Activated CD4-positive, alpha-beta T cell treated with anti-CD3 and anti-CD28 coated beads, Interleukin-2, amount 50 U/mL, for 16 hours (primary cell): ENCODE data around the gene DTD2.
"Not testable (repeated sequence)": the region's sequence is repeated elsewhere in the genome, so short reads cannot be mapped to it uniquely, and the experiment has no call there.

Experiments used
- DNase-seq: peaks from one replicate; pipeline ENCODE4 v3.0.0-alpha.2; 2020

Gene DTD2

DNA sequence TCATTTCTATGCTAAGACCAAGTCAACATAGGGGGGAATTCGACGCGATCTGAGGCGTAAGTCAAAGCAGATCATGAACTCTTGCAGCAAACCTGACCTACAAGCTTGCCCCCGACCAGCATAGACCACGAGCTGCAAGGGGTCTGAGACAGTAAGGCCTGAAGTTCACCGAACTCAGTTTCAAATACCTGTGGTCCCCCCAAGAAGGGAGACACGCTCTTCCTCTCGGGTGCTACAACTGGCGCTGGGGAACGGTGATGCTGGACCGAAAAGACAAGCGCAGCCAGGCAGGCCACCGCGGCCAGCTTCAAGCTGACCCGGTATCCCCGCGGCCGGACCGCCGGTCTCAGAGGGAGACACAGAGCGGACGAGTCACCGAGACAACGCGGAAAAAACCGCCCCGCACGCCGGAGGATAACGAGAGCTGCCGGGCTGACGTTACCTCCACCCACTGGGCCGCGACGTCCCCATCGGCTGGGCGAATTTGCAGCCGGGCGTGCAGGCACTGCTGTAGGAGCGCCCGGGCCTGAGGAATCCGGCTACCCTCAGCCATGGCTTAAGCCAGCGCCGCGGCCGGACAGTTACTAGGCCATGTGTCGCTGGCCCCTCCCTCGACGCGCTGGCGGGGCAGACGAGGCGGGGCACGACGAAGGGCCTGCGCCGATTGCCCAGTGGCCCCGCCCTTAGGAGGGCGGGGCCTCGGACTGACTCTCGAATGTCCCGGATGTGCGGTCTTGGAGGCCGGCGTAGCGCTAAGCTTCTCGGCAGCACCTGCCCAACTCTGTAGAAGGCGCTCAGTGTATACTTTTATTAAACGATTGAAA lies at the start of gene DTD2:
DTD2 (minus strand) TSS at position 666 of the 824 bp plus-strand sequence; CDS start at position 553, 113 bp downstream.
- peak; percentile 93 for DNase-seq

- DNase-seq = no peak
These were observed 48.1 kb upstream of the DTD2 start for GRCh38 chr14:31505411-31505810.

DNA sequence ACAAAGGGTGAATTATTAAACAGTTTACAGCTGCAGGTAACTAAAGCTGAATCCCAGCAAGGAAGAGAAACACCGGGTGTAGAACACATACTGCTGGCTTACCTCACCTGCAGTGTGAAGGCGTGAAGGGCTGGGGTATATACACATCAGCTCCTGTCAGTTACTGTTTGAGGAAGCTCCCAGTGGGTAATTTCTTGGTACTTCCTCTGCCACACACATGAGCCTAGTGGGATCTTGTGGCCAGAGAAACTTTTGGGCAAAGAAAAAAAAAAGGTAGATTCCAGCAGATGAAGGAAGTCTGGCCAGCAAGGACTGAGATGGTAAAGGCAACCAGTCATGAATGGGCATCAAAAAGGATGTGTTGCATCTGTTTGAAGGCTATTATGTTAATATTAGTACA lies 44.6 kb upstream of the DTD2 start:
- DNase-seq = no peak

DNA sequence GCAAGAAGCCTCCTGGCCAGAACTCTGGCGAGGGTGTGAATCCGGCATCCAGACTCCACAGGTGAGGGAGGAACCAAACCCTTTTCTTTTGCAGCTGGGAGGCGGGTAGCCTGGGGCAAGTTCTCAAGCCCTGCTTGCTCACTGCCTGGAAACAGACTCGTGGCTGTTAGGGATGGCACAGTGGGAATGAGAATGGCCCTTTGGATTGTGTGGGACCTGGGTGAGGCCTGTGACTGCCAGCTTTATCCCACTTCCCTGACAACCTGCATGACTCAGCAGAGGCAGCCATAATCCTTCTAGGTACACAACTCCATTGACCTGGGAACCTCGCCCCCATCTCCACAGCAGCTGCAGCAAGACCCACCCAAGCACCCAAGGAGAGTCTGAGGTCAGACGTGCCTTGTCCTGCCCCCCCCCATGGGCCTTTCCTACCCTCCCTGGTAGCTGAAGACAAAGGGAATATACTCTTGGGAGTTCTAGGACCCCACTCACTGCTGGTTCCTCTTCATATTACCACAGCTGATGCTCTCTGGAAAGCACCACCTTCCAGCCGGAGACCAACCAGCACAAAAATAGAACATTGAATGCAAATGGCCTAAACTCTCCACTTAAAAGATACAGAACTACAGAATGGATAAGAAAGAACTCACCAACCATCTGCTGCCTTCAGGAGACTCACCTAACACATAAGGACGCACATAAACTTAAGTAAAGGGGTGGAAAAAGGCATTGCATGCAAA lies 35.6 kb upstream of the DTD2 start:
- no peak for DNase-seq

DNA sequence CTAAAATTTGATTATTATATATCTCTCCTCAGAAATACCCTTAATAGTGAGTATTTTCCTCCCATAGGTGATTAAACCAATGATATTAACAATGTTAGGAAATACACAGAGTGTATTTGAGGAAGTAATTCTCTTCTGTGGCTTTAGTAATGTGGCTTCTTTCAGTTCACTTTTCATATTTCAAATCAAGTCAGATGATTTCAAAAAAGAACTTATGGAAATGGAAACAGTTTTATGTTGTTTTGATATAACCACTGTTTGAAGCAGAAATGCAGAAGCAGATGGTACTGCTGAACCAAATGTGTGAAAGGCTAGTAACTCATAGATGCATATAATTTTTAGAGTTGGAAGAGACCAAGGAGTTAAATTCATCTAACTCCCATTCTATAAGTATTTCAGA lies 32.4 kb upstream of the DTD2 start:
- DNase-seq = no peak

GRCh38 chr14:31487886-31488285 lies 30.6 kb upstream of the DTD2 start, which contains the start of gene GPR33:
TSS of gene GPR33 (minus strand) at chr14:31488039. CDS start at chr14:31483965, 4,074 bp downstream.
- no peak for DNase-seq

DNA sequence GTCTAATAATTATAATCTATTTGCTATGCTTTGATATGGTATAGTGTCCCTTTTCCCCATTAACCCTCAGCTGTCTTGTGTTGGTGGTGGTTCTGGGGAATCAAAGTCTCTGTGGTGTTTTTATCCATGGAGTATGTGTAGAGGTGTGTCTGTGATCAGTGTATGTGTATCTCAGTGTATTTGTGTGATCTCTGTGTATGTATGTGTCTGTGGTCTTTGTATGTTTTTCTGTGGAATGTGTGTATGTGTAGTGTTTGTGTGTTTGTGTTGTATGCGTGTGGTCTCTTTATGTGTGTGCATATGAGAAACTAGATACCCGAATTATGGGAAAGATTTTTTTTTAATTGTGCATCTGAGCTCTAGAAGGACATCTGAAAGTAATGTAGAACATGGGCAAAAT lies 29.5 kb upstream of the DTD2 start:
- DNase-seq = no peak

DNA sequence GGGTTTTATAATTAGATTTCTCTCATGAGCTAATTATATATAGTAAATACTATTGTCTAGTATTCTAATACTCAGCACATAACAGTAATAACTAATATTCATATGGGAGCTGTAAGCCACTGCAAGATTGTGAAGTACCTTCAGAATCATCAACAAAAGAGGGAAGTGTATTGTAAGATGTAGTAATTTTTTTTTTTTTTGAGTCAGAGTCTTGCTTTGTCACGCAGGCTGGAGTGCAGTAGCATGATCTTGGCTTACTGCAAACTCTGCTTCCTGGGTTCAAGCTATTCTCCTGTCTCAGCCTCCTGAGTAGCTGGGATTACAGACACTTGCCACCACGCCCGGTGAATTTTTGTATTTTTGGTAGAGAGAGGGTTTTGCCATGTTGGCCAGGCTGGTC lies 27.4 kb upstream of the DTD2 start:
- no peak for DNase-seq

DNA sequence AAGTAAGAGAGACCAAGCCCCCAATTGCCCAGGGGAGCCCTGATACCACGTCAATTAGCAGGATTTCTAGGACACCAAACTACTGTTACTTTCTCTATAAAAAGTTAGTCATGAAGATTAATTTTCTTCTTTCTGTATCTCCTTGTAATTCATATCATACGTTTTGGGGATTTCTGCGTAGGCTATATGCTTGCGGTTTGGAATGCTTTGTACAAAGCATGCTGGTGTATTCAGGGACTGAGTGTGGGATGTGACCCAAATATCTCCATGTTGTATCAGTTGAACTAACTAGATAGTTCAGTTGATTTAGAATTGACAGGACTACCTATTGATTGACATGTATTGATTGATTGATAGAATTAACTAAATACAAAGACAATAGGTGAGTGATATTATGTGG lies 22.9 kb upstream of the DTD2 start:
- DNase-seq = no peak

DNA sequence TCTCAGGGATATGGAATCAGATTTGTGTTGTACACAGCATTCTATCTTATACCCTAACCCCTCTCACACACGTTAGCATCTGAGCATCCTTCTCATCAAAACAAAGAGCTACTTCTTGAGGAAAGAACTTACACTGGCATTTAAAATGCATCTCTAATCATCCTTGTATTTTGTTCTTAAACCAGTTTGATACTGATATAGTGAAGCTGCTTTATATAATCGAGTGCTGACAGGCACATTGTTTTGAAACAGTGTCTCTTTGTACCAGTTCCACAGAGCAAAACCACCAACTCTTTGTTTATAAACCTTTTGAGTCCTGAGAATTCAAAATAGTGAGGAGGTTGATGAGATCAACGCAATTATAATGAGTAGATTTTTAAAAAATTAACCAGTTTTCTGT lies 21.7 kb upstream of the DTD2 start:
- no peak for DNase-seq

GRCh38 chr14:31477248-31477647 lies 19.9 kb upstream of the DTD2 start:
- no peak for DNase-seq

- DNase-seq = no peak
These were observed 19.0 kb upstream of the DTD2 start for GRCh38 chr14:31476131-31476866.

- DNase-seq = no peak
These were observed 9.2 kb upstream of the DTD2 start for GRCh38 chr14:31466554-31466953.

DNA sequence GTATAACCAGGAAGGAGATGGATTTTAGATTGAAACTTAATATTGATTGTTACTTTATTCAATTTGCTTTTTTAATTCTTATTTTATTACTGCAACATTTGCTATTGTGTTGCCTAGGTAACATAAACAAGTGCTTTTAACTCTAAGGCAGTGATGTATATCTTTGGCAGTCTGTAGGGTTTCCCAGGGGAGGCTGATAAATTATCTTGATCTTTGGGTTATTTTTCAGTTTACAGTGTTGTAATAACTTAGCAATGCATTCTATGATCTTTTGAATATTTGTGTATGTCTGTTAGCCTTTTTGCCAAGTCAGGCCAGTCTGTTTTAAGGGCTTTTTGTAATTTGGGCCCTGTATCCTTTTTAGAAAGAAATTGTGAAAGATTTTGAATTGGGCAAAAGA lies 7.8 kb upstream of the DTD2 start:
- DNase-seq = no peak

- not testable (repeated sequence) for DNase-seq
These were observed 5.1 kb upstream of the DTD2 start for GRCh38 chr14:31462450-31462849.

- no peak for DNase-seq
These were observed 4.2 kb upstream of the DTD2 start for GRCh38 chr14:31461545-31461944.

DNA sequence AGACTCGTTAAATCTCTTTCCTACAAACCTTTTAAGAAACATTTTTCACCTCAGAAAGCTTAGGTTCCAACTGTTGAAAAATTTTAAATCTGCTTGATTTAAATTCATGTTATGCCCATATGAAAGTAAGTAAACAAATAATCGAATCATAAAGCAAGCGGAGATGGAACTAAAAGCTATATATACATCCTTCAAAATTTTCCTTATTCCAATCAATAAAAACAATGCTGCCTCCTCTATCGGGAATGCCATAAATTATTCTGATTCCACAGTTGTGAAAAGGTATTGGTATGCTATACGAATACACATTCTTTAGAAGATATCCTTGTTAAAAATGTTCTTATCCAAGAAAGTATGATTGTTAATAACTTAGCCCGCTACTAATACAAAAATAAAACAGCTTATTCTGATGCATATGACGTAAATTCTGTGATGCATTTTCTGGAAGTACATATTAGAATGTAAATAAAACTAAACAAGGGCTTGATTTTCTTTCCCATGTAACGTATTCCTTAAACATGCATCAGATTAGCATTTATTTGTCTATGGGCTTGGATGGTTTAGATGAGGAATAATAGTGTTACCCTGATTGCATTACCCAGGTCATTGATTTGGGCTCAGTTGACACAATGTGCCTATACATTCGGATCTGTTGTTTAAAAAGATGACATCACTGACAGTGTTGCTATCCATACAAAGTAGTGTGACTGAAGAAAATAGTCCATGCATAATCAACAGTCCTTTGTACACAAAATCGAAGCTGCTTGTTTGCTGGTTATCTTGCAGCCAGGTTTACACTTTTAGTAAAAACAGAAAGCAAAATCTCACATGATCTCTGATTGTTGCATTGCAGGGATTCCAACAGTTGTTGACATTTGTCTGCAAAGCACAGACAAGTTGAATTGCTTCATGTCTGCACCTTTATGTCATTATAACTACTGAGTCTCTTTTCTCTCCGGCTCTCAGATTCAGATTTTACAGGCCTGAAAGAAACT lies 656 bp upstream of the DTD2 start:
- no peak for DNase-seq

- peak; percentile 35 for DNase-seq
These were observed 7.2 kb downstream of the DTD2 start for GRCh38 chr14:31449971-31450610.

GRCh38 chr14:31449136-31449535 lies 8.2 kb downstream of the DTD2 start:
- no peak for DNase-seq

- no peak for DNase-seq
These were observed 11.6 kb downstream of the DTD2 start for GRCh38 chr14:31445703-31446102.

DNA sequence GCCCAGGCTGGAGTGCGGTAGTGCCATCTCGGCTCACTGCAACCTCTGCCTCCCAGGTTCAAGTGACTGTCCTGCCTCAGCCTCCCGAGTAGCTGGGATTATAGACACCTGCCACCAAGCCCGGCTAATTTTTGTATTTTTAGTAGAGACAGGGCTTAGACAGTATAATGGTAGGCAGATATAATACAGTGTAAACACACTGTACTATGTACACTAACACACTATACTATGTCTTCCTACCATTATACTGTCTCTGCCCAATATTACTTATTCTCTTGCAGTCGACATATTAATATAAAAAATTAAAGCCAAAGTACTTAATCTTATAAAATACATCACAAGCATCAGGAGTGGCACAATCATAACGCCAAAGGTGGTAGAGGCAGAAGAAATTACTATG lies 15.0 kb downstream of the DTD2 start:
- DNase-seq = no peak
